ENCODE data around the gene DISC1.

Gene DISC1

GRCh38 chr1:231921646-231922345, 295.2 kb downstream of the DISC1 start:
- DNase-seq (no peak), ATAC-seq (no peak)
- peaks cover 61% of the 10 kb centered on the region for H3K4me1 Mint-ChIP-seq
- no peaks in the 10 kb centered on the region for H3K9me3 Mint-ChIP-seq
- no peaks in the 10 kb centered on the region for H3K27me3 Mint-ChIP-seq
- no peak overlapping the region for H3K27ac Mint-ChIP-seq
- no peaks in the 10 kb centered on the region for H3K36me3 Mint-ChIP-seq (ENCODE audit: low read depth)
- H3K4me3 Mint-ChIP-seq = no peak overlapping the region

DNA sequence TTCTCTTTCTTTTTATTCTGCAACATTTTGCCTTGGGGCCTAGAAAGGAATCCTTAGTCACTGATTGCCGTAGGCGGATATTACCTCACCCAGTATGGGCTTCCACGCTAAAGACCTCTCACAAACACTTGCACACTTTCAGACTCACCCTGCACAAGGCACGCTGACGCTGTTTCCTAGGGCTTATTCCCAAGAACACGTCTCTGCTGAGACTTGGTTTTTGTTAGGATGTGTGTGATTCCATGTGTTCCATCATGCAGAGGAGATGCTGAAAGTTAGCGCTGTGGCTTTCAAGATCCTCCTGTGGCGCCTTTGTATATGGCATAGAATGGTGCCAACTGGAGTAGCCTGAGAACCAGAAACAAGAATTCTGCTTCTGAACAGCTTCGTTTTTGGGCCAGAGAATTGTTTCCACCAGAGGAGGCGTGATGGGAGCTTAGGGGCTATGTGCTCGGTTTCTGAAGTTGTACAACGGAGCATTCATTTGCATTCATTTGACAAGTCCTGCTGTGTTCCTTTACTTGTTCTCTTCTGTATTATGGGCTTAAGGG, 297.0 kb downstream of the DISC1 start:
- Mint-ChIP-seq H3K36me3 (ENCODE audit: low read depth) (peaks cover 2% of the 10 kb centered on the region), H3K9me3 (no peaks in the 10 kb centered on the region), H3K4me1 (peaks cover 43% of the 10 kb centered on the region), H3K4me3 (no peak overlapping the region), H3K27ac (no peak overlapping the region), H3K27me3 (no peaks in the 10 kb centered on the region)
- no peak for DNase-seq
- no peak for ATAC-seq

DNA sequence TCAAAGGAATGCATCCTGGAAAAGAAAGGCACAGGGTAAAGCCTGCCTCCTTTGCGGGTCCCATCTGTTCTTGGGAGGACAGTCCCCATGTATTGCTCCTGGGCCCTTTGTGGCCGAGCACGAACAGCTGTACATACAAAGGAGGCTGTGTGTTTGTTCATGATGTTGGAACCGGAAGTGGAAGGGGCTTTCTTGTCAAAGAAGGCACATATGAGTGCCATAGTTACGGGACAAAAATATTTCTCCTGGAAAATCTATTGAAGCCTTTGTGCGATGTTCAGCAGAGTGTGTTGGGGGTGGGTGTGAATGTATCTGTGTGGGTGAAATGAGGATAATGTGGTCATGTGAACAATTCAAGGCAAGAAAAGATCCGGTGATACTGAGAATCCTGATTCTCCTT, 297.6 kb downstream of the DISC1 start:
- H3K4me1 Mint-ChIP-seq = peaks cover 37% of the 10 kb centered on the region
- no peaks in the 10 kb centered on the region for H3K27me3 Mint-ChIP-seq
- no peak overlapping the region for H3K27ac Mint-ChIP-seq
- H3K36me3 Mint-ChIP-seq (ENCODE audit: low read depth) = peaks cover 2% of the 10 kb centered on the region
- no peaks in the 10 kb centered on the region for H3K9me3 Mint-ChIP-seq
- DNase-seq (no peak), ATAC-seq (no peak)
- no peak overlapping the region for H3K4me3 Mint-ChIP-seq

- Mint-ChIP-seq H3K36me3 (ENCODE audit: low read depth) (peaks cover 2% of the 10 kb centered on the region), H3K4me3 (no peak overlapping the region), H3K27ac (no peak overlapping the region), H3K9me3 (no peaks in the 10 kb centered on the region), H3K27me3 (no peaks in the 10 kb centered on the region), H3K4me1 (peaks cover 31% of the 10 kb centered on the region)
- no peak for ATAC-seq
- DNase-seq = no peak
Measured at GRCh38 chr1:231925864-231926263, 299.3 kb downstream of the DISC1 start.

DNA sequence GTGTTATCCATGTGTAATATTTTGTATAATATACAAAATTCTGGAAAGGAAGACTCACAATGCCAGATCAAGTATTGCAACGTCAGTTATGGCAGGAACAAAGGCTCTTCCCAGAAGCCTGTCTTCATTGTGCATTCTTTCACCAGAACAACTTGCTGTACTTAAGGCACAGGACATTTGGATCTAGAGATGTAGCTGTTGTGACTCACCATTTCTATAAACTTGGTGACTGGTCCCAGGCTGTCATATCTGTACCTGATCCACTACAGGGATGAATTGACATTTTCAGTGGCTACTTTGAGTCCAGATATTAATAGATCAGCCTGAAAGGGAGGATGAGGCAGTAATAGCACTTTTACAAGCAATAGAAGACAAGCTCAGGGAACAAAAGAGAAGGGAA, 299.8 kb downstream of the DISC1 start:
- DNase-seq (no peak), ATAC-seq (peak; percentile 47)
- no peak overlapping the region for H3K4me3 Mint-ChIP-seq
- H3K4me1 Mint-ChIP-seq = peaks cover 28% of the 10 kb centered on the region
- H3K27ac Mint-ChIP-seq = no peak overlapping the region
- peaks cover 2% of the 10 kb centered on the region for H3K36me3 Mint-ChIP-seq (ENCODE audit: low read depth)
- no peaks in the 10 kb centered on the region for H3K27me3 Mint-ChIP-seq
- no peaks in the 10 kb centered on the region for H3K9me3 Mint-ChIP-seq

DNA sequence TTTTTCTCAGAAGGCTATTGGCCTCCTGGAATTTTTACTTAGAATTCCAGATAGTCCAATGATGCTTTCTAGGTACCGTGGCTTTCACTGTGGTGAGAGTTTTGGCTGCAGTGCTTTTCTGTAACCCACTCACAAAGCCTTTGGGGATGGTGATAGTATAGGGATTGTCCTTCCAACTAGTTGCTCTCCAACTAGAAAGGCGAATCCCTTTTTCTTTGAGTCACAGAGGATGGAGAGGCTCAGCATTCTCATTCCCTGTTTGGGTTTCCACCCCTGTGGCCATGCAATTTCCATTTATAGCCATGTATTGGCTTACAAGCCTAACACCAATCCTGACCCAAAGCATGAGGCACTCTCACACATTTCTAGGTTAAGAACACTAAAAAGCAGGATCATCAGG, 300.3 kb downstream of the DISC1 start:
- peaks cover 23% of the 10 kb centered on the region for H3K4me1 Mint-ChIP-seq
- no peak overlapping the region for H3K27ac Mint-ChIP-seq
- DNase-seq (no peak), ATAC-seq (no peak)
- no peaks in the 10 kb centered on the region for H3K9me3 Mint-ChIP-seq
- H3K36me3 Mint-ChIP-seq (ENCODE audit: low read depth) = peaks cover 4% of the 10 kb centered on the region
- no peaks in the 10 kb centered on the region for H3K27me3 Mint-ChIP-seq
- no peak overlapping the region for H3K4me3 Mint-ChIP-seq

DNA sequence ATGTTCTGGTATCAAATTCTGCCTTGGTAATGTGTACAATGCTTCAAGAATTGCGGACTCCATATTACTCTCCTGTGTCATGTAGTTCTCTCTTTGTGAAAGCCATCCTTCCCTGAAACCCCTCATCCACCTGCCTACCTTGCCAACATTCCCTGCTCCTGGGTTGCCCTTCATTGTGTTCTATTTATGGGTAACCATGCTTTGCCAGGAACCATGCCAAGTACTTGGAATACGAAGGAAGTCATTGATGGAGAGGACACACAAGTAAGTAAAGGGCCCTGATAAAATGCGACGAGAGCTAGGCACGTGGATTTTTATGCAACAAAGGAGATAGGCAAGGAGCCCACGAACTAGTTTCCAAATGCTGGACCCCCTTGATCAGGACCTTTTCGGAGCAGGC, 300.8 kb downstream of the DISC1 start:
- DNase-seq = no peak
- Mint-ChIP-seq H3K4me1 (peaks cover 23% of the 10 kb centered on the region), H3K27ac (no peak overlapping the region), H3K9me3 (no peaks in the 10 kb centered on the region), H3K4me3 (no peak overlapping the region), H3K36me3 (ENCODE audit: low read depth) (peaks cover 5% of the 10 kb centered on the region), H3K27me3 (no peaks in the 10 kb centered on the region)
- ATAC-seq = no peak

DNA sequence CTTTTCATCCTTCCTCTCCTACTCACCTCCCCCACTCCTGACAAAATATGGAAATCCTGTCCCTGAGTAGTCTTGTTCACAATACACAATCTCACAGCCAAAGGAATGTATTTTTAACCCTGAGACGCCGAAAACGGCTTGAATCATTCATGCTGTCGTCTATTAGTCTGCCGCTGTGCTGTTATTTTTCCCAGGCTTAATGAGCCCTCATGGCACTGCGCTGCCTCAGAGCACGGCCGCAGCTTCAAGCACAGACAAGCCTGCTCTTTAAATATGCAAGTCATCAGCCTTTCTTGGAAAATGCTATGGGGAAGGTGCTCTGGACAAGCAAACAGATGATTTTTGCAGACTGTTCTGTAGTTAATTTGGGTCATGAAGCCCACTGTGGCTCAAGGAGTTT, 302.7 kb downstream of the DISC1 start:
- no peak overlapping the region for H3K4me3 Mint-ChIP-seq
- peaks cover 14% of the 10 kb centered on the region for H3K4me1 Mint-ChIP-seq
- no peak overlapping the region for H3K27ac Mint-ChIP-seq
- ATAC-seq (no peak), DNase-seq (no peak)
- H3K27me3 Mint-ChIP-seq = no peaks in the 10 kb centered on the region
- H3K9me3 Mint-ChIP-seq = no peaks in the 10 kb centered on the region
- H3K36me3 Mint-ChIP-seq (ENCODE audit: low read depth) = peaks cover 5% of the 10 kb centered on the region

- DNase-seq (no peak), ATAC-seq (no peak)
- no peaks in the 10 kb centered on the region for H3K9me3 Mint-ChIP-seq
- H3K36me3 Mint-ChIP-seq (ENCODE audit: low read depth) = peaks cover 5% of the 10 kb centered on the region
- no peaks in the 10 kb centered on the region for H3K27me3 Mint-ChIP-seq
- no peak overlapping the region for H3K27ac Mint-ChIP-seq
- H3K4me3 Mint-ChIP-seq = no peak overlapping the region
- H3K4me1 Mint-ChIP-seq = peaks cover 14% of the 10 kb centered on the region
Measured at GRCh38 chr1:231930257-231930947, 303.8 kb downstream of the DISC1 start.

- ATAC-seq = no peak
- no peak overlapping the region for H3K4me3 Mint-ChIP-seq
- peaks cover 5% of the 10 kb centered on the region for H3K36me3 Mint-ChIP-seq (ENCODE audit: low read depth)
- no peak overlapping the region for H3K27ac Mint-ChIP-seq
- no peaks in the 10 kb centered on the region for H3K27me3 Mint-ChIP-seq
- no peak for DNase-seq
- no peaks in the 10 kb centered on the region for H3K9me3 Mint-ChIP-seq
- H3K4me1 Mint-ChIP-seq = peaks cover 11% of the 10 kb centered on the region
Measured at GRCh38 chr1:231931146-231931545, 304.6 kb downstream of the DISC1 start.

DNA sequence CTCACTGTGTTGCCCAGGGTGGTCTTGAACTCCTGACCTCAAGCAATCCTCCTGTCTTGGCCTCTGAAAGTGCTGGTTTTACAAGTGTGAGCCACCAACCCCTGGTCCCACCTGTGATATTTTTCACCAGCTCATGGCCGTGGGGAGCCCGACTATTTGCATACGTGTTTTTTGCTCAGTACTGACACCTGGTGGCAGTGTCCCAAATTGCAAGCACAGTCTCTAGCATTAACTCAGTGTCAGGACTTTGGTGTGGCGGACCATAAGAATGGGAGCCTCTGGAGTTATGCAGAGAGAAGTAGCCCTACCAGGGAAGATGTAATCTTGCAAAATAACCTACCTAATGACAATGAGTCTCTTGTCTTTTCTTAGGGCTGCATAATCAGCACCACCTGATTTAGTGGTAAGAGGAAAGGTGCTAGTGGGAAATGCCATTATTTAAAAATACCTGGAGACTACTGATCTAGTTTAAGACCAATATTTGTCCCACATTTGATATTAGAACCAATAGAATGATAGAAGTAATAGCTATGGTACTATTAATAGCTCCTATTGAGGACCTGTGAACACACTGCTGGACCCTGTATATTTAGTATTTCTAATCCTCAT, 305.4 kb downstream of the DISC1 start:
- H3K36me3 Mint-ChIP-seq (ENCODE audit: low read depth) = peaks cover 5% of the 10 kb centered on the region
- H3K4me3 Mint-ChIP-seq = no peak overlapping the region
- DNase-seq (peak; percentile 57), ATAC-seq (no peak)
- no peaks in the 10 kb centered on the region for H3K9me3 Mint-ChIP-seq
- H3K27me3 Mint-ChIP-seq = no peaks in the 10 kb centered on the region
- no peak overlapping the region for H3K27ac Mint-ChIP-seq
- peaks cover 8% of the 10 kb centered on the region for H3K4me1 Mint-ChIP-seq

DNA sequence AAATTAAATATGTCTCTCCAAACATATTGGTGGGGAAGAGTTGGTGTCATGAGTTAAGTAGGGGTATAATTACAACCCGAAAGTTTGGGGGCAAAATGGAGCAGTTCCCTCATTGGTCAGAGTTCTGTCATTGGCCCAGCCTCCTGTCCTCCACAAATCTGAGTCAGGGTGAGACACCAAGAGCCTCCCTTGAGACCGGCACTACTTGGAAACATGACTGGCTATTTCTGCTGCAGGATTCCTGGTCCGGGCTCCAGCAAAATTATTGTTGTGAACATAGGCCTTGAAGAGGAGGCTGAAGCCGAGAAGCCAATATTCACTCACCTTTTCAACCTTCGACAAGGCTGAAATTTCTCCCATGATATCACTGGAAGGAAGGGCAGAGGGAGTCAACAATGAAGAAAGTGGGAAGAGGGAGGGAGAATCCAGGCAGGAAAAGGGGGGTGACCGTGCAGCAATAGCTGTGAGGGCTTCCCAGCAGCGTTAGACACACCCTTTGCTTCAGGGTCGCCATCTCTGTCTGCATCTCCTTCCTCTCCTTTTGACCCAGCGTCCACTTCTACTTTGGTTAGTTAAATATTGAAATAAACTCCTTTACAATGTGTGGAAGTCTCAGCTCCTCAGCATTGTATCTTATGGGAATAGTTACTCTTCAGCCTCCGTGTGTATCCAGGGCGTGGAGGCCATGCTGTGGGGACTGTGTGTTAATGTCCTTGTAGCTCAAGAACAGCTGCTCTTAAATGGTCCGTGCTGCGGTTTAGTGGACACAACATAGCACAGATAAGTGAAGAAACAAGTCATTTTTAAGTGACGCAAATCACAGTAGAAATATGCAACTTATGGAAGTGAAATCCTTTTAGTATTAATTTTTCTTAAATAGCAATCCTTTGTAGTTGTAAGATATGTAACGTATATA, 307.4 kb downstream of the DISC1 start:
- Mint-ChIP-seq H3K9me3 (no peaks in the 10 kb centered on the region), H3K4me3 (no peak overlapping the region), H3K4me1 (peaks cover 8% of the 10 kb centered on the region), H3K27me3 (no peaks in the 10 kb centered on the region), H3K27ac (no peak overlapping the region), H3K36me3 (ENCODE audit: low read depth) (peaks cover 3% of the 10 kb centered on the region)
- no peak for ATAC-seq
- DNase-seq = no peak

GRCh38 chr1:231934797-231935196, 308.2 kb downstream of the DISC1 start:
- no peak for DNase-seq
- no peak overlapping the region for H3K4me3 Mint-ChIP-seq

DNA sequence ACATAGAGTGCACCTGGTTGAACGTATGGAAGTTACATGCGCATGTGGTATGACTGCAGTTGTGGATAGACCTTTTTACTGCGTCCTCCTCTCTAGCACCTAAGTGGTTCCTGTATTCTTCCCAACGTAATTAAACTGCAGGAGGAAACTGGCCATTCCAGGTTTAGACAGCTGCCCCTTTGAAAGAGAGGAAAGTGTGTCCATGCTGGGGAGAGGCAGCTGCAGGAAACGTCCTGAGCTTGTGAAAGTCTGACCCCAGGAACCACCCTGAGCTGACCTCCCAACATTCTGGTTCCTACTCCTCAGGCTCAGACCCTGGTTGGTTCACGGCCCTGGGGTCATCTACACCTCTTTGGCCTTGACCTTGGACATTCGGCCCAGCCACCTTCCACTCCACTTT, 309.3 kb downstream of the DISC1 start:
- H3K27ac Mint-ChIP-seq = no peak overlapping the region
- ATAC-seq = no peak
- peaks cover 3% of the 10 kb centered on the region for H3K36me3 Mint-ChIP-seq (ENCODE audit: low read depth)
- no peaks in the 10 kb centered on the region for H3K4me1 Mint-ChIP-seq
- no peak for DNase-seq
- H3K27me3 Mint-ChIP-seq = no peaks in the 10 kb centered on the region
- no peaks in the 10 kb centered on the region for H3K9me3 Mint-ChIP-seq
- H3K4me3 Mint-ChIP-seq = no peak overlapping the region

More at GRCh38 chr1:231934797-231935196, 308.2 kb downstream of the DISC1 start:
- no peaks in the 10 kb centered on the region for H3K9me3 Mint-ChIP-seq
- H3K27me3 Mint-ChIP-seq = no peaks in the 10 kb centered on the region
- ATAC-seq = no peak
- peaks cover 3% of the 10 kb centered on the region for H3K36me3 Mint-ChIP-seq (ENCODE audit: low read depth)
- H3K4me1 Mint-ChIP-seq = peaks cover 8% of the 10 kb centered on the region
- H3K27ac Mint-ChIP-seq = no peak overlapping the region

All from activated naive CD8-positive, alpha-beta T cell treated with anti-CD3 and anti-CD28 coated beads, Interleukin-2, amount 50 U/mL, for 24 hours (primary cell).